Astrocyte of the hippocampus (primary cell): ENCODE data around the gene TSNAXIP1.

Experiments used
- DNase-seq: peaks from one replicate; pipeline ENCODE4 v3.0.0; 2011; ENCODE audit warnings: low read depth, low spot score

The TSNAXIP1 gene

GRCh38 chr16:67806428-67807147, at the start of gene TSNAXIP1, which contains the start of gene RANBP10:
Gene TSNAXIP1, plus strand, starts transcription at chr16:67806889. Its CDS starts 261 bp downstream, at chr16:67807150.
Gene RANBP10, minus strand, starts transcription at chr16:67806560. Its CDS starts 24 bp downstream, at chr16:67806536.
- DNase-seq, result peak; percentile 100

- no peak for DNase-seq
These were observed 48.7 kb upstream of the TSNAXIP1 start for GRCh38 chr16:67758006-67758405.

- DNase-seq, result no peak
These were observed 47.7 kb upstream of the TSNAXIP1 start for GRCh38 chr16:67758966-67759365.

DNA sequence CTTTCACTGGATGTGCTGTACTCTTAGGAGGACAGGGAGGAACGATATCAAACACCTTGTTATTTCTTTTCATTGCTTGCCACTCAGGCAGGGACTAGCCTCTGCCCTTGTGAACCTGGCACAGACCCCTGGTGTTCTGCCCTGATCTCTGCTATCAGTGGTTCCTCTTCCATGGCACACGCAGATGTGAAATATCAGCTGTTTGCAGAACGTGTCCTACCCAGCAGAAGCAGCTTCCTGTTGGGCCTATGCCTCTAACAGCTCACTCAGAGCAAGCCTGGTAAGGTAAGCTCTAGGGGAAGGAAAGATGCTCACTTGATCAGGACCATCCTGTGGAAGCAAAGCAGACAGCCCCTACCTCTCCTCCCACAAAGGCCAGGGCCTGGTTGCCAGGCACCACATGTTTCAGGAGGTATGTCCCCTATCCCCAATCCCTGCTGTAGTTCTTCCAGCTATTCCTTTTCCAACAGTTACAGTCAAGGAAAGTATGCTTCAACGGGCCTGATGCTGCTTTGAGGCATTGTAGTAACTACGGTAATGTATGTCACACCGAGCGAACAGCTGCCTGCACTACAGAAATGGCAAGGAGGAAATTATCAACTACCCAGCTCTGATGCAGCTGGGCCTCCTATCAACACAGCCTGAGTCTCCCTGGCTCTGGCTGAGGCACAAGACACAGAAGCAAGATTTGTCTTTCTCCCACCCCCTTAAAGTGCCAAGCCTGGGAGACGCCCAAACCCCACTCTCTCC, 46.3 kb upstream of the TSNAXIP1 start:
- DNase-seq, result no peak

DNA sequence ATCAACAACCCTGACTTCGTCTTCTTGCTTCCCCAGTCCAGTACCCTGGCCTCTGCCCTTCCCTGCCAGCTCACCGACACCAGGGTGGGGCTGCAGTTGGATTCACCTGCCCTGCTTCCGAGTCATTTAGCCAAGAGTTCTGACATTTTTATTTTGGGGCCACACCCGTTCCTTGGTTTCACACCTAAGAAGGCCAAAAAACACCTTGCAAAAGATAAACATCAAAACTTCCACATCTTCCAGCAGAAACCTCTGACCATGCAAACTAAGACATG, 45.8 kb upstream of the TSNAXIP1 start:
- DNase-seq, result no peak

GRCh38 chr16:67761924-67762323, 44.8 kb upstream of the TSNAXIP1 start:
- no peak for DNase-seq

GRCh38 chr16:67762385-67762784, 44.3 kb upstream of the TSNAXIP1 start:
- DNase-seq, result no peak

GRCh38 chr16:67763066-67763465, 43.6 kb upstream of the TSNAXIP1 start:
- no peak for DNase-seq

DNA sequence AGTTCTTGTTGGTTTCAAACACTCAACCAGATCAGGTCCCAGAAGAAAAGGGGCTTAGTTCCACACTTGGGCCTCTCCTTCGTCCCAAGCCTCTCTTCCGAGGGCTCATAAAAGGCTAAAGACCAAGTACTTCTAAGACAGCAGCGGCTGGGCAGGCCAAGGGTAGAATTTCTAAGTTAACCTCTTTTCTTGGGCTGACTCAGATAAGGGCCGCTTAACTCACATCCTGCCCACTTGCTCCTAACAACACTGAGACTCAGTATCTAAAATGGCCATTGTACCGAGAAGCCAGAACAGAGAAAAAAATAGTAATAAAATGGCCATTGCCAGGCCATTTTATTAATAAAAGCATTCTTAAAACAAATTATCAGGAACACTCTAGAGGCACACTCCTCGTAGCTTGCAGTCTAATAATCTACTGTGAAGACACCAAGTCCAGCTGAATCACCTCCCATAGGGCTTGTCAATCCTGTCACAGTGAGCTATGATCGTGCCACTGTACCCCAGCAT, 42.5 kb upstream of the TSNAXIP1 start:
- DNase-seq, result no peak

- peak; percentile 57 for DNase-seq
These were observed 40.4 kb upstream of the TSNAXIP1 start for GRCh38 chr16:67766291-67766690.

DNA sequence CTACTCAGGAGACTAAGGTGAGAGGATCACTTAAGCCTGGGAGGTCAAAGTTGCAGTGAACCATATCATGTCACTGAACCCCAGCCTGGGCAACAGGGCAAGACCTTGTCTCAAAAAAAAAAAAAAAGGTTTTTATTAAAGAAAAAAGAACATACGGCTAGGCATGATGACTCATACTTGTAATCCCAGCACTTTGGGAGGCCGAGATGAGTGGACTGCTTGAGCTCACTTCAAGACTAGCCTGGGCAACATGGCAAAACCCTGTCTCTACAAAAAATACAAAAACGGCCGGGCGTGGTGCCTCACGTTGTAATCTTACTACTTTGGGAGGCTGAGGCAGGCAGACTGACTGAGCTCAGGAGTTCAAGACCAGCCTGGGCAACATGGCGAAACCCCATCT, 38.7 kb upstream of the TSNAXIP1 start:
- peak; percentile 62 for DNase-seq

GRCh38 chr16:67770346-67770991, 36.2 kb upstream of the TSNAXIP1 start:
- no peak for DNase-seq

DNA sequence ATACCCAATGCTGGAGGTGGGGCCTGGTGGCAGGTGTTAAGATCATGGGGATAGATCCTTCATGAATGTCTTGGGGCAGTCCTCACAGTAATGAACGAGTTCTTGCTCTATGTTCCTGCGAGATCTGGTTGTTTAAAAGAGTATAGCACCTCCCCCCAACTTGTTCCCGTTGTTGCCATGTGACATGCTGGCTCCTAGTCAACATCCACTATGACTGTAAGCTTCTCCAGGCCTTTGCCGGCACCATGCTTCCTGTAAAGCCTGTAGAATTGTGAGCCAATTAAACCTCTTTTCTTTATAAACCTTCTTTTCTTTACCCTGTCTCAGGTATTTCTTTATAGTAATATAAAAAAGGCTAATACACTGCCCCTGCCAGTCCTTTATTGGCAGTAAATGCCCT, 33.6 kb upstream of the TSNAXIP1 start:
- DNase-seq, result no peak

DNA sequence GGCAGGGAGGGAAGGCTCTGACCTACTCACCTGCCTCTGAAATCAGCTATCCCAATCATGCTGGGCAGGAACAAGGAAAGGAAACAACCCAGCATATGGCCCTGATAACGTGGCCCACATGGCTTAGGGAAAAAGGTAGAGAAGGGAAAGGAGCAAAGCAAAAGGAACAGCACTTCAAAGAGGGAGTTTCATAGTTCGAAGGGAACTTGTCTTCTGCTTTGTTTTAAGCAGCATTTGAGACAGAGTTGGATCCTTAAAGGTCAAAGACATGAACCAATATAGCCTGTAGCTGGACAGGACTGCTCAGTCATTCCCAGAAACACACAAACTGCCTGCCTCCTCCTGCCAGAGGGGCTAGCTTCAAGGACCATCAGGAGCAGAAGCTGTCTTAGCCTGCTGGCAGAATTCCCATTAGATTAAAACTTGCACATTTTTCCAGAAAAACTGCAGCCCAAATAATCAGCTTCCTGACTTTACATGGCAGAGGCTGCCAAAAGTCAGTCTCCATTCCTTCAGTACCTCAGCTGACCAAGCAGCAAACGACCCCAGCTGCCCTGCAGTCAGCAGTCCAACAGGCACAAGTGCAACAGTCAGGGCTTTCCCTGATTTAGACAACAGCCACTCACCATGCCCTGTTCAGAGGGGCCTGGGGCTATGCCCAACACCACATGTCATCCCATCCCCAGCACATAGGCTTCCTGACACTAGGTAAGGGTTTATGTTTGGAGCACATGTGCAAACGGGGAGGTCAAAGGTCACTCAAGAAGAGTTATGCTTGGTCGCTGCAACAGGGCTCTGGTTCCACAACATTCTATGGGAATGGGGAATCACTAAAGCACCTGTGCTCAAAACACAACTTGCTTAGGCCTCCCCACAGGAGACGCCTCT, 32.9 kb upstream of the TSNAXIP1 start:
- peak; percentile 21 for DNase-seq

- DNase-seq, result no peak
These were observed 32.2 kb upstream of the TSNAXIP1 start for GRCh38 chr16:67774457-67774853.

- no peak for DNase-seq
These were observed 31.4 kb upstream of the TSNAXIP1 start for GRCh38 chr16:67775273-67775672.

DNA sequence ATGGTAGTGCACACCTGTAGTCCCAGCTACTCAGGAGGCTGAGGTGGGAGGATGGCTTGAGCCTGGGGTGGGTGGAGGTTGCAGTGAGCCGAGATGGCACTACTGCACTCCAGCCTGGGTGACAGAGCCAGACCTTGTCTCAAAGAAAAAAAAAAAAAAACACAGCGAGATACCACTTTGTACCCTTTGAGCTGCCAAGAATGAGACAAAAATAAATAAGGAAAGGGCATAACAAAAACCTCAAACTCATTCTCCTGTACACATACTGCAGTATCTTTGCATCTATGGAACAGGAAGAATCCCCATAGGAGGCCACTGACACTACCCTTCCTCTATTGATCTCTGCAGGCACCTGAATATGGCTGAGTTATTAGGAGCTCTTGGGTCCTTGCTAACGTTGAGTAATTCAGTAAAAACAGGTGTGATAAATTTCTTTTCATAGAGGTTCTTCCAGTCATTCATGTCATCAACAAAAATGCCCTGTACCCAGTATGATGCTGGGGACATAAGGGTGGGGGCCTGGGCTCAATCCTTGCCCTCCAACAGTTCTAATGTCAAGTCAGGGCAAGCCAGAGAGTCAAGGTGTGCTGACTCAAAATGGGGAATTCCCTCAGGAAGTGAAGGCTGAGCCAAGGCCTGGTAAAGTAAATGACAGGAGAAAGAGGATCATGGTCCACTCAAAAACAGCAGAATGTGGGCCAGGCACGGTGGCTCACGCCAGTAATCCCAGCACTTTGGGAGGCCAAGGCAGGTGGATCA, 27.3 kb upstream of the TSNAXIP1 start:
- no peak for DNase-seq

DNA sequence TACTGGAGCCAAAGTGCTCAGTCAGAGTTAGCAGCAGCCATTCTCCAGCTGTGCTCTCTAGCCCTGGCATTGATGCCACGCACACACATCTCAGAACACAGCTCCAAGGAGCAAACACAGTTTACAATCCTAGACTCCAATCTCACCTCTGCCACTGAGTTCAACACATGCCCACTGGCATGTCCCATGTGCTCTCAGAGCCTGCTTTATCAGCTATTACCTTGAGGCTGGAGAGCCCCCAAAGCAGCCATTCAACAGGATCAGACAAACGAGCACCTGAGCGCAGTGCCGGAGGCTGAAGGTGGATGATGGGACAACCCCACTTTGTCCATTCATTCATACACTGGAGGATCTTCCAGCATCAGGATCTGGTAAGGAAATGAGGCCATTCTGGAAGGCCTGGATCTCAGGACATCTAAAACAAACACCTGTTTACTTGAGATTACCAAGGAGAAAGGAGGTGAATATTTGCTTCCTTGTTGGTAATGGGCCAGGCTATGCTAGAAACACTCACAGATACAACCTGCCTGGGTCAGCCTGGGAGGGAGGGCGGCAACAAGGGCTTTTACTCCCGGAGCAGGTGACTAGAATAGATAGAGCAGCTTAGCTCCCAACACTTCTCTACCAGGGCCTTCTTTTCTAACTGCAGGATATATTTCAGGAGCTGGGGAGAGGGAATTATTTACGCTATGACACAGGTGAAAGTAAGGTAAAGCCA, 25.7 kb upstream of the TSNAXIP1 start:
- no peak for DNase-seq

- DNase-seq, result peak; percentile 13
These were observed 25.1 kb upstream of the TSNAXIP1 start for GRCh38 chr16:67781565-67781921.
